Naive B cell (primary cell): Measurements from ENCODE around the gene PARP6. TPM values are rescaled to one million over a fixed set of nuclear protein-coding genes. Genes with fewer than 3 reads are reported as not detected.

Experiments used
- ATAC-seq, 2 donors: fragments of 150-1000 bp; cut with Tn5 transposase; 2 replicates each; pipeline ENCODE4 v1.10.0; 2021; ENCODE audit warnings: low read depth in 2 of 2, mild to moderate bottlenecking in 2 of 2, moderate library complexity in 2 of 2
- DNase-seq: peaks from one replicate; pipeline ENCODE4 v3.0.0; 2022
- H3K27ac Mint-ChIP-seq, 6 donors: one replicate each; pipeline ENCODE4 v1.8.0; 2020 to 2022; ENCODE audit warnings: mild to moderate bottlenecking in 6 of 6, mixed read lengths in 6 of 6, moderate library complexity in 5 of 6, inconsistent platforms in 2 of 6
- H3K27me3 Mint-ChIP-seq, 3 donors: one replicate each; pipeline ENCODE4 v1.8.0; 2021 to 2022; ENCODE audit warnings: mixed read lengths in 3 of 3, mild to moderate bottlenecking in 1 of 3
- H3K36me3 Mint-ChIP-seq, 2 donors: one replicate each; pipeline ENCODE4 v1.8.0; 2020 to 2022; ENCODE audit warnings: mixed read lengths in 2 of 2, inconsistent platforms in 1 of 2, mild to moderate bottlenecking in 1 of 2
- H3K4me1 Mint-ChIP-seq, 3 donors: one replicate each; pipeline ENCODE4 v1.8.0; 2020 to 2022; ENCODE audit warnings: mixed read lengths in 3 of 3, inconsistent platforms in 1 of 3, mild to moderate bottlenecking in 1 of 3, moderate library complexity in 1 of 3
- H3K4me3 Mint-ChIP-seq, 8 donors: one replicate each; pipeline ENCODE4 v1.8.0; 2020 to 2022; ENCODE audit warnings: mild to moderate bottlenecking in 8 of 8, mixed read lengths in 8 of 8, moderate library complexity in 8 of 8, inconsistent platforms in 2 of 8
- H3K9me3 Mint-ChIP-seq, 7 donors: one replicate each; pipeline ENCODE4 v1.8.0; 2020 to 2022; ENCODE audit warnings: mixed read lengths in 7 of 7, mild to moderate bottlenecking in 5 of 7, inconsistent platforms in 2 of 7, moderate library complexity in 1 of 7
- polyA plus RNA-seq, 6 donors: library from polyadenylated mRNA; unstranded; fragments of 300-500 nt; fragmentation: Illumina TruSeq; gene quantifications; one replicate each; pipeline ENCODE4 v1.2.3, GENCODE V29; 2021; ENCODE audit warnings: low read depth in 6 of 6

PARP6 gene
- polyA plus RNA-seq, 6 donors from 2014 or later, result 22.5 to 55.4 (median 28.4) TPM

GRCh38 chr15:72216079-72216478 is 56.3 kb downstream of the PARP6 start:
- Mint-ChIP-seq H3K4me1 (peaks cover 11 to 18% (median 13%) of the 10 kb centered on the region in 3 donors), H3K36me3 (peaks cover 0 to 8% of the 10 kb centered on the region in 2 donors), H3K27ac (peak overlapping the region in 1 of 6 donors; percentile 50), H3K9me3 (no peaks in the 10 kb centered on the region), H3K27me3 (no peaks in the 10 kb centered on the region), H3K4me3 (no peak overlapping the region)
- ATAC-seq (no peak), DNase-seq (no peak)

GRCh38 chr15:72207558-72208085 is 64.7 kb downstream of the PARP6 start:
- Mint-ChIP-seq H3K4me3 (no peak overlapping the region), H3K36me3 (peaks cover 18 to 32% of the 10 kb centered on the region in 2 donors), H3K27me3 (no peaks in the 10 kb centered on the region), H3K27ac (peak overlapping the region in 1 of 6 donors; percentile 44), H3K4me1 (peaks cover 0 to 3% (median 3%) of the 10 kb centered on the region in 3 donors), H3K9me3 (no peaks in the 10 kb centered on the region)
- no peak for DNase-seq
- no peak for ATAC-seq

DNA sequence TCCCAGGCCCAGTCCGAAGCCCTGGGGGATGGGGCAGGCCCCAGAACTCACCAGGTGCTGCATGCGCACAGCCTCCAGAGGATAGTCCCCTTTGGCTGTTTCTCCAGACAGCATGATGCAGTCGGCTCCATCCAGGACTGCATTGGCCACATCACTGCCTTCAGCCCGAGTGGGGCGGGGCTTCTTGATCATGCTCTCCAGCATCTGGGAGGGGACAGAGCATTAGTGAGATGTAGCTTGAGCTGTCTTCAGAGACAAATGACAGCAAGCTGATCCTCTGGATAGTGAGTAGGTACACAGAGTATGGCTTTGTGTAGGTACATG is 65.7 kb downstream of the PARP6 start:
- Mint-ChIP-seq H3K4me3 (no peak overlapping the region), H3K9me3 (no peaks in the 10 kb centered on the region), H3K27ac (peak overlapping the region in 1 of 6 donors; percentile 29), H3K4me1 (peaks cover 0 to 3% (median 3%) of the 10 kb centered on the region in 3 donors), H3K36me3 (peaks cover 18 to 37% of the 10 kb centered on the region in 2 donors), H3K27me3 (no peaks in the 10 kb centered on the region)
- DNase-seq (no peak), ATAC-seq (no peak)

GRCh38 chr15:72205896-72206676 is 66.3 kb downstream of the PARP6 start:
- H3K4me3 Mint-ChIP-seq, result no peak overlapping the region
- no peak for DNase-seq
- H3K36me3 Mint-ChIP-seq, result peaks cover 18 to 37% of the 10 kb centered on the region in 2 donors
- no peaks in the 10 kb centered on the region for H3K27me3 Mint-ChIP-seq
- ATAC-seq, result no peak
- no peak overlapping the region for H3K27ac Mint-ChIP-seq
- H3K9me3 Mint-ChIP-seq, result no peaks in the 10 kb centered on the region
- peaks cover 0 to 3% (median 3%) of the 10 kb centered on the region in 3 donors for H3K4me1 Mint-ChIP-seq

DNA sequence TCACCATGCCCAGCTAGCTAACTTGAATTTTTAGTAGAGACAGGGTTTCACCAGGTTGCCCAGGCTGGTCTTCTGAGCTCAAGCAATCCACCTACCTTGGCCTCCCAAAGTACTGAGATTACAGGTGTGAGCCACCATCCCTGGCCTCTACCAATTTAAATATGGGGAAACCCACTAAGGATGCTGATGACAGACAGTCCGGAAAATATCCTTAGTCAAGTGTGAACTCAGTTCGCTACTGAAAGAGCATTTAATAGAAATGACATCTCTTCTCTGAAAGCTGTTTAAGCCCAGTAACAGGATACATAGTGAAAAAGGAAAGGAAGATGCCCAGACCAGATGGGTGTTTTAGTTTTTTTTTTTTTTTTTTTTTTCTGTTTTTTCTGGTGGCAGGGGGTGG is 67.1 kb downstream of the PARP6 start:
- no peaks in the 10 kb centered on the region for H3K27me3 Mint-ChIP-seq
- no peak overlapping the region for H3K4me3 Mint-ChIP-seq
- no peak for ATAC-seq
- H3K9me3 Mint-ChIP-seq, result no peaks in the 10 kb centered on the region
- peaks cover 3 to 4% (median 3%) of the 10 kb centered on the region in 3 donors for H3K4me1 Mint-ChIP-seq
- DNase-seq, result no peak
- peaks cover 13 to 37% of the 10 kb centered on the region in 2 donors for H3K36me3 Mint-ChIP-seq
- H3K27ac Mint-ChIP-seq, result no peak overlapping the region

- H3K9me3 Mint-ChIP-seq, result no peaks in the 10 kb centered on the region
- ATAC-seq, result no peak
- no peaks in the 10 kb centered on the region for H3K27me3 Mint-ChIP-seq
- H3K36me3 Mint-ChIP-seq, result peaks cover 6 to 40% of the 10 kb centered on the region in 2 donors
- peaks cover 3 to 4% (median 3%) of the 10 kb centered on the region in 3 donors for H3K4me1 Mint-ChIP-seq
- no peak overlapping the region for H3K27ac Mint-ChIP-seq
- H3K4me3 Mint-ChIP-seq, result no peak overlapping the region
- DNase-seq, result no peak
Measured at GRCh38 chr15:72203507-72203837, 68.9 kb downstream of the PARP6 start.

DNA sequence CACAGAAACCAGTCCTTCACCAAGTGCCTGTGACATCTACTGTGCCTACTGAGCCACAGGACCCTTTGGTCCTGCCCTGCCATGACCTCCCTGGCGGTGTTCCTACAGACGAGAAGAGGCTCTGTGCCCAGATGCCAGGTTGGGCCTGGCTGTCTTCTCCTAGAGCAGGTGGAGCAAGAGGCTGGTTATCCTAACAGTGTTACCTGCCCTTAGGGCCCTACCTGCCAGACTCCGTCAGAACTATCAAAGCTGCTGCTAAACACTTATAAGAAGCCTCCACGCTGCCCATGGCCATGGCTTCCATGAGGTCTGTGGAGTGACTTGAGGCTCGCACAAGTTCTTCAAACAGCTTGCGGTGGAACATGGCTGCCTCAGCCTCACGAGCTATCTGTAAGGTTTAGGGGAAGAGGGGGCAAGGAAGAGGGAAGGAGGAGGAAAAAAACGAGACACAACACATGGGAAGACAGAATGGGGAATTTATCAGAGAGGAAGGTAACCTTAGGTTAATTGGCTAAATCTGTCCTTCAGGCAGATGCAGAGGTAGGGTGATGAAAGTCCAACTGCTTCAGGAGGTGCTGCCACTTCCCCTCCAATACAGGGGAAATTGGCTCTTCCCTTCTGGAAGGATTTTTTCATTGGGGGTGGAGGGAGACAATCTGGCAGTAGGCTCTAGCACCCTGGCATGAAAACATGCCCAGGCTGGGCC is 69.4 kb downstream of the PARP6 start:
- H3K27ac Mint-ChIP-seq, result peak overlapping the region in 3 of 6 donors; percentile 17 to 88 (median 37)
- H3K4me1 Mint-ChIP-seq, result peaks cover 3 to 5% (median 5%) of the 10 kb centered on the region in 3 donors
- H3K4me3 Mint-ChIP-seq, result no peak overlapping the region
- H3K36me3 Mint-ChIP-seq, result peaks cover 4 to 38% of the 10 kb centered on the region in 2 donors
- ATAC-seq (no peak), DNase-seq (no peak)
- H3K9me3 Mint-ChIP-seq, result no peaks in the 10 kb centered on the region
- peaks cover 0 to 3% (median 2%) of the 10 kb centered on the region in 3 donors for H3K27me3 Mint-ChIP-seq

DNA sequence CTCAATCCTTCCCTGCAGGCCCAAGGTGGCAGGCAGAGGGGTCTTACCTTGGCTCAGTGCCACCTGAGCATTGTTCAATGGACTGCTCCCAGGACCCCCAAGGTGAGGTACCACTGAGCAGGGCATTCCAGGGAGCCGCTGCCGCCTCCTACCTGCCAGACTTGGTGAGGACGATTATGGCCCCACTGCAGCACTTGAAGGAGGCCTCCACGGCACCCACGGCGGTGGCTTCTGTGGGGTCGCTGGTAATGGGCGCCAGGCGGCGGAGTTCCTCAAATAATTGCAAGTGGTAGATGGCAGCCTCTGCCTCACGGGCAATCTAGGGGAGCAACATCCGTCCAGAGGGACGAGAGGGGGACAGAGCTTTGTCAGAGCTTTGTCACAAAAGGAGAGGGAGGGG is 70.1 kb downstream of the PARP6 start:
- Mint-ChIP-seq H3K27me3 (peaks cover 0 to 9% (median 6%) of the 10 kb centered on the region in 3 donors), H3K27ac (no peak overlapping the region), H3K4me3 (peak overlapping the region in 1 of 8 donors; percentile 15), H3K4me1 (peaks cover 3 to 7% (median 7%) of the 10 kb centered on the region in 3 donors), H3K36me3 (peaks cover 4 to 38% of the 10 kb centered on the region in 2 donors), H3K9me3 (no peaks in the 10 kb centered on the region)
- DNase-seq (no peak), ATAC-seq (no peak)

- peaks cover 0 to 29% of the 10 kb centered on the region in 2 donors for H3K36me3 Mint-ChIP-seq
- DNase-seq, result no peak
- H3K4me1 Mint-ChIP-seq, result peaks cover 0 to 13% (median 7%) of the 10 kb centered on the region in 3 donors
- peaks cover 0 to 17% (median 14%) of the 10 kb centered on the region in 3 donors for H3K27me3 Mint-ChIP-seq
- no peak for ATAC-seq
- peak overlapping the region in 3 of 6 donors; percentile 11 to 79 (median 74) for H3K27ac Mint-ChIP-seq
- no peak overlapping the region for H3K4me3 Mint-ChIP-seq
- no peaks in the 10 kb centered on the region for H3K9me3 Mint-ChIP-seq
Measured at GRCh38 chr15:72201391-72201921, 70.9 kb downstream of the PARP6 start.

DNA sequence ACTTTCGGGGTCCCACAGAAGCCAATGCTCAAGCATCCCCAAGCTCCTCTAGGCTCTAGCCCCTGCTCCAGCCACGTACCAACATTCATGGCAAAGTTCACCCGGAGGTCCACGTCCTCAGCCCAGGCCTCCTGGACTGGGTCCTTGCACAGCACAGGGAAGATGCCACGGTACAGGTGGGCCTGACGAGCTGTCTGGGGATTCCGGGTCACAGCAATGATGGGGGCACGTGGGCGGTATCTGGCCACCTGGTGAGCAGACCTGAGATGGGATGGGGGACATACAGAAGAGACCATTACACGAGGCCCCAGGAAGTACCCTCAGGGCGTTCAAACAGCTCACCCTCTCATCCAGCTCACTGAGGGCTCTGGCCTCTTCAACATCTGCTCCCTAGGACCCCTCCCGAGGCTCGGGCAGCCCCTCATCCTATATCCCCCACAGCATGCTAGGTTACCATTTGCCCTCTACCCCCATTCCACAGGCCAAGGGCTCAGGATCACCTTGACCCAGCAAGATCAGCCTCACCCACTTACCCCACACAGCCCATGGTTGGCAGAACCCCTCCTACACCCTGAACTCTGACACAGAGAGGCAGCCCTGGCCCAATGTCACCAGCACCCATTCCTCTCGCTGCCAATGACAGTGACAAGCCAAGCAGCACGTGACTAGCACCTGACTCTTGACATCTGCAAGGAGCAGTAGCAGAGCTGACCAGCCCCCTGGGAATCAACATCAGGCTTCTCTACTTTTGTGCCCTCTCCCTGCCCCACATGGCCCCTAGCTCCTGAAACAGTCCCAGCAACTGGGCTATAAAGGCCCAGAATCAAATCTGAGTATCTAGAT is 71.7 kb downstream of the PARP6 start:
- H3K9me3 Mint-ChIP-seq, result no peaks in the 10 kb centered on the region
- ATAC-seq, result no peak
- H3K4me3 Mint-ChIP-seq, result no peak overlapping the region
- H3K36me3 Mint-ChIP-seq, result peaks cover 0 to 24% of the 10 kb centered on the region in 2 donors
- H3K27me3 Mint-ChIP-seq, result peaks cover 0 to 22% (median 22%) of the 10 kb centered on the region in 3 donors
- no peak for DNase-seq
- peaks cover 0 to 13% (median 7%) of the 10 kb centered on the region in 3 donors for H3K4me1 Mint-ChIP-seq
- peak overlapping the region in 5 of 6 donors; percentile 34 to 79 (median 57) for H3K27ac Mint-ChIP-seq

DNA sequence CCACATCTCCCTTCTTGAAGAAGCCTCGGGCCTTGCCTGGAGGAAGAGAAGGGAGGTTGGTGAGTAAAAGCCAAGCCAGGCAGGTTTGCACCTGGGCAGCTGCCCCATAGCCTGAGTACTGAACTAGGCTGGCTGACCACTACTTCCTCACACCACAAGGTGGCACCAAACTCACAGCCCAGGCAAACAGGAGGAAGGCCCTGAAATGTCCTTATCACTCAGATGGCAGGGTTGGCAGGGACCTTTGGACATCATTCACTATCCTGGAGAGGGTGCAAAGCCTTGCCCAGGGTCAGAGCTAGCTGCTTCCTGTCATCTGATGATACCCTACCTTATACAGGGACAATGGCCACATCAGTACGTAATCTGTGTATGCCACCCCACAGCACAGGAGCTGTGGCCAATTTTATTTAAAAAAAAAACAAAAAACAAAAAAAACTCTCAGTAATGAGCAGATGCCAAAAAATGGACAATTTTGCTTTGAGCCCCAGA is 72.6 kb downstream of the PARP6 start:
- peak overlapping the region in 1 of 8 donors; percentile 61 for H3K4me3 Mint-ChIP-seq
- H3K27me3 Mint-ChIP-seq, result peaks cover 6 to 29% (median 22%) of the 10 kb centered on the region in 3 donors
- peak; percentile 78 to 80 for ATAC-seq
- peaks cover 0 to 18% (median 7%) of the 10 kb centered on the region in 3 donors for H3K4me1 Mint-ChIP-seq
- peak overlapping the region in 3 of 6 donors; percentile 34 to 79 (median 76) for H3K27ac Mint-ChIP-seq
- H3K36me3 Mint-ChIP-seq, result peaks cover 0 to 24% of the 10 kb centered on the region in 2 donors
- no peaks in the 10 kb centered on the region for H3K9me3 Mint-ChIP-seq
- peak; percentile 69 for DNase-seq

GRCh38 chr15:72199205-72199515 is 73.2 kb downstream of the PARP6 start:
- H3K4me1 Mint-ChIP-seq, result peaks cover 0 to 19% (median 7%) of the 10 kb centered on the region in 3 donors
- H3K4me3 Mint-ChIP-seq, result no peak overlapping the region
- no peak overlapping the region for H3K27ac Mint-ChIP-seq
- H3K9me3 Mint-ChIP-seq, result no peaks in the 10 kb centered on the region
- DNase-seq (no peak), ATAC-seq (no peak)
- H3K27me3 Mint-ChIP-seq, result peaks cover 6 to 30% (median 22%) of the 10 kb centered on the region in 3 donors
- H3K36me3 Mint-ChIP-seq, result peaks cover 0 to 24% of the 10 kb centered on the region in 2 donors
